HL-60 (cell line): ENCODE results near the gene OGFR.

Experiments
- DNase-seq, 2 experiments: peaks; one replicate each; pipeline ENCODE4 v3.0.0-alpha.2; 2010 to 2020; ENCODE audit warnings: low read depth in 1 of 2, low spot score in 1 of 2
- H3K27ac ChIP-seq: fragments of 250-450 bp; sonication (Bioruptor Pico); replicated peaks from 2 replicates; pipeline ENCODE4 v1.5.1; 2020; ENCODE audit warnings: mild to moderate bottlenecking, moderate library complexity
- H3K27me3 ChIP-seq: fragments of 250-450 bp; sonication (Bioruptor Pico); 2 replicates; pipeline ENCODE4 v1.5.1; 2021; ENCODE audit warnings: mild to moderate bottlenecking, moderate library complexity; ENCODE audit not compliant: insufficient read depth, poor library complexity, severe bottlenecking
- H3K4me3 ChIP-seq: replicated peaks from 2 replicates; pipeline ENCODE4 v1.5.1; 2011; ENCODE audit warnings: mild to moderate bottlenecking, control low read depth, low read length; ENCODE audit not compliant: insufficient read depth
- CTCF ChIP-seq: IDR thresholded peaks from one replicate; pipeline ENCODE4 v1.5.1; 2011; ENCODE audit warnings: low read length, control low read depth, inconsistent platforms; ENCODE audit not compliant: insufficient read depth
- GABPA ChIP-seq: IDR thresholded peaks from 2 replicates; pipeline ENCODE4 v1.6.1; 2012; ENCODE audit warnings: low read depth
- POLR2AphosphoS5 ChIP-seq: IDR thresholded peaks from 2 replicates; pipeline ENCODE4 v1.6.1; 2012; ENCODE audit warnings: low read depth
- SPI1 ChIP-seq: IDR thresholded peaks from 2 replicates; pipeline ENCODE4 v1.6.1; 2012; ENCODE audit warnings: low read depth, mild to moderate bottlenecking, borderline replicate concordance
- TF ChIP-seq, protein P1 (sequence below): IDR thresholded peaks from 2 replicates; pipeline ENCODE4 v1.6.1; 2012; ENCODE audit warnings: low read depth; ENCODE audit not compliant: insufficient replicate concordance

Gene OGFR

GRCh38 chr20:62832951-62833391 is 28.3 kb downstream of the OGFR start:
- TF ChIP-seq CTCF (no peak), SPI1 (peak; percentile 7; the same call in 1 of the 2 replicates), POLR2AphosphoS5 (no peak; the same call in 1 of the 2 replicates), GABPA (no peak)
- peak overlapping the region; percentile 37 for H3K4me3 ChIP-seq
- no peaks in the 10 kb centered on the region for H3K27me3 ChIP-seq
- peak in 1 of 2 experiments; percentile 57 for DNase-seq
- peak overlapping the region; percentile 71 for H3K27ac ChIP-seq

GRCh38 chr20:62834967-62835730 is 30.5 kb downstream of the OGFR start:
- Histone ChIP-seq H3K27me3 (no peaks in the 10 kb centered on the region), H3K27ac (no peak overlapping the region), H3K4me3 (no peak overlapping the region)
- no peak for DNase-seq
- TF ChIP-seq CTCF = no peak
- TF ChIP-seq SPI1 = no peak
- TF ChIP-seq GABPA = no peak
- TF ChIP-seq, protein P1, sequence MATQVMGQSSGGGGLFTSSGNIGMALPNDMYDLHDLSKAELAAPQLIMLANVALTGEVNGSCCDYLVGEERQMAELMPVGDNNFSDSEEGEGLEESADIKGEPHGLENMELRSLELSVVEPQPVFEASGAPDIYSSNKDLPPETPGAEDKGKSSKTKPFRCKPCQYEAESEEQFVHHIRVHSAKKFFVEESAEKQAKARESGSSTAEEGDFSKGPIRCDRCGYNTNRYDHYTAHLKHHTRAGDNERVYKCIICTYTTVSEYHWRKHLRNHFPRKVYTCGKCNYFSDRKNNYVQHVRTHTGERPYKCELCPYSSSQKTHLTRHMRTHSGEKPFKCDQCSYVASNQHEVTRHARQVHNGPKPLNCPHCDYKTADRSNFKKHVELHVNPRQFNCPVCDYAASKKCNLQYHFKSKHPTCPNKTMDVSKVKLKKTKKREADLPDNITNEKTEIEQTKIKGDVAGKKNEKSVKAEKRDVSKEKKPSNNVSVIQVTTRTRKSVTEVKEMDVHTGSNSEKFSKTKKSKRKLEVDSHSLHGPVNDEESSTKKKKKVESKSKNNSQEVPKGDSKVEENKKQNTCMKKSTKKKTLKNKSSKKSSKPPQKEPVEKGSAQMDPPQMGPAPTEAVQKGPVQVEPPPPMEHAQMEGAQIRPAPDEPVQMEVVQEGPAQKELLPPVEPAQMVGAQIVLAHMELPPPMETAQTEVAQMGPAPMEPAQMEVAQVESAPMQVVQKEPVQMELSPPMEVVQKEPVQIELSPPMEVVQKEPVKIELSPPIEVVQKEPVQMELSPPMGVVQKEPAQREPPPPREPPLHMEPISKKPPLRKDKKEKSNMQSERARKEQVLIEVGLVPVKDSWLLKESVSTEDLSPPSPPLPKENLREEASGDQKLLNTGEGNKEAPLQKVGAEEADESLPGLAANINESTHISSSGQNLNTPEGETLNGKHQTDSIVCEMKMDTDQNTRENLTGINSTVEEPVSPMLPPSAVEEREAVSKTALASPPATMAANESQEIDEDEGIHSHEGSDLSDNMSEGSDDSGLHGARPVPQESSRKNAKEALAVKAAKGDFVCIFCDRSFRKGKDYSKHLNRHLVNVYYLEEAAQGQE = no peak
- TF ChIP-seq POLR2AphosphoS5 = no peak

DNA sequence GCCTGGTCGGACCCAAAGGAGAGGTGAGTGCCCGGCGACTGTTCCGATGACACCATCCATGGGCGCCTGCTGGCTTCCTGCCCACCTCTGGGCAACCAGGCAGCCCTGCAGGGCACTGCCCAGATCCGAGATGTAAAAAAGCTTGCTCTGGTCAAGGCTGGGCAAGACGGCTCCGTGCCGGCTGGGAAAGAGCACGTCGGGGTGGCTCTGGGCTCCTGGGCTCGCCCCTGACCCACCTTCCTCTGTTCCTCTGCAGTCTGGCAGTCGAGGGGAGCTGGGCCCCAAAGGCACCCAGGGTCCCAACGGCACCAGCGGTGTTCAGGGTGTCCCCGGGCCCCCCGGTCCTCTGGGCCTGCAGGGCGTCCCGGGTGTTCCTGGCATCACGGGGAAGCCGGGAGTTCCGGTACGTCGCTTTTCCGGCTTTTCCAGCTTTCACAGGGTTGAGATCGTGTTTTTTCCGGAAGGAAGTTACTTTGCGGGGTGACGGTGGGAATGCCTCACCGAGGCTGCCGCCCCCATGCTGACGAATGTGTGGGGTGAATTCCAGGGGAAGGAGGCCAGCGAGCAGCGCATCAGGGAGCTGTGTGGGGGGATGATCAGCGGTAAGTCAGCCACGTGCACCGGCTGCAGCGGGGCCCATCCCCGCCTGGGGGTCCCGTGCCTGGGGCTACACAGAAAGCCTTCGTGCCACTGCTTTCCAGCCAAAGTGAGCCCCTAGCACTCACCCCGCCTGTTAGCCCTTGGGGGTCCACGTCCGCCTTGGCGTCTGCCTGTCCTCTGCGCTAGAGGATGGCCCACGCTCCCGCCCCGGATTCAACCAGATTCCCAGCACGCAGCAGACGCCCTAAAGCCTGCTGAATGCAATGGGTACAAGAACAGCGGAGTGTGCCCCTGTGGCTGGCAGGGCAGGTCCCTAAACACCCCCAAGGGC is 31.6 kb downstream of the OGFR start:
- DNase-seq = no peak
- no peak overlapping the region for H3K27ac ChIP-seq
- no peaks in the 10 kb centered on the region for H3K27me3 ChIP-seq
- TF ChIP-seq CTCF (no peak), SPI1 (no peak), POLR2AphosphoS5 (no peak), GABPA (no peak)
- TF ChIP-seq, protein P1 = no peak
- H3K4me3 ChIP-seq = no peak overlapping the region
